HG02870 (cell line): ENCODE results near the gene CNIH3.
A peak's percentile ranks its signal among the peaks of the same experiment; 100 is the strongest.

ENCODE experiments used
- ATAC-seq: cut with Tn5 transposase; IDR thresholded peaks from one replicate; pipeline ENCODE4 v1.9.1; 2021; ENCODE audit warnings: mild to moderate bottlenecking, moderate library complexity; ENCODE audit not compliant: unreplicated experiment

The CNIH3 gene

DNA sequence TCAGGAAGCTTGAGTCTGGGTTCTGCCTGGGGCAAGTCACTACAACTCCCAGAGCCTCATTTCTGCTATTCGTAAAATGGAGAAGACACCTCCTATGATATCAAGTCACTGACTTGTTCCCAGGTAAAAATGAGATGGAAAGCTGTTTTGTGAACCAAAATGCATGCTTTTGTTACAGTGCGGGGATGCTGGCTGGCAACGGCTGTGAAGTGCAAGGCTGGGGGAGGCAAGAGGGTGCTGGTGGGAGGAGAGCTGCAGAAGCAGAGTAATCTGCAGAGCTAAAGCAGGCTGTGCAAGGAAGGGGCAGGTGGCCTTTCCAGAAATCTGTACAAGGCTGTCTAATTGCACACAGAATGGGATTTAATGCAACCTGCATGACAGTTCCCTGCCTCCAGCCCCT, 150.9 kb downstream of the CNIH3 start:
- ATAC-seq: no peak

DNA sequence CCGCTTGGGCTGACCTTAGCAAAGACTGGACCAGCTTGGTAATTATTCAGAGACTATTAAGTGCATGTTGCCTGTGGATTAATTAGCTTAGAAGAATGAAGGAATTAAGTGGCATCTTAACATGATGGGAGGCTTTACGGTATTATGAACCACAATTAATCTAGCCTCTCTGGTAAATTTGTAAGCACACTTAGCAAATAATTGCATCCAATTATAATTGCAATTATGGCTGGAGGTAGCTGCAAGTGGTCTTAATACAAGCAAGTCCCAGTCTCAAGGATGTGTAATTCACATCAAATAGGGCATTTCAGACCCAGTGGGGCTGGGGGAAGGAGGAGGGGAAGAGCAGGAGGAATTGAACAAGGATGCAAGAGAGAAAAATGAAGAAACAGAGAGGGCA, 151.6 kb downstream of the CNIH3 start:
- ATAC-seq: no peak

DNA sequence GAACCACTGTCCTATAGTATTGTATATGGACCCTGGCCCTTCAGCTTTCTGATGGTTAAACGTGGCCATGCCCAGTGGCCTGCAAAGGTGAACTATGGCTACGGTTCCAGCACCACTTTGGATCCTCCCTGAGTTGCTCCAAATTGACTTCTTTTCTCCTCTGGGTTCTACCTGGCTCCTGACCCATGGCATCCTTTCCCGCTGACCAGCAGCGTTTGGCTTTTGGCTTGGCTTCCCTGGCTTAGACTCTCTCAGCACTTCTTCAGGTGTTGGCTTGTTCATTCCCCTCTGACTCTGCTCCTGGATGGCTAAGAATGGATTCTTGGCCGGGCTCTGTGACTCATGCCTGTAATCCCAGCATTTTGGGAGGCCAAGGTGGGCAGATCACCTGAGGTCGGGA, 152.9 kb downstream of the CNIH3 start:
- ATAC-seq: no peak

DNA sequence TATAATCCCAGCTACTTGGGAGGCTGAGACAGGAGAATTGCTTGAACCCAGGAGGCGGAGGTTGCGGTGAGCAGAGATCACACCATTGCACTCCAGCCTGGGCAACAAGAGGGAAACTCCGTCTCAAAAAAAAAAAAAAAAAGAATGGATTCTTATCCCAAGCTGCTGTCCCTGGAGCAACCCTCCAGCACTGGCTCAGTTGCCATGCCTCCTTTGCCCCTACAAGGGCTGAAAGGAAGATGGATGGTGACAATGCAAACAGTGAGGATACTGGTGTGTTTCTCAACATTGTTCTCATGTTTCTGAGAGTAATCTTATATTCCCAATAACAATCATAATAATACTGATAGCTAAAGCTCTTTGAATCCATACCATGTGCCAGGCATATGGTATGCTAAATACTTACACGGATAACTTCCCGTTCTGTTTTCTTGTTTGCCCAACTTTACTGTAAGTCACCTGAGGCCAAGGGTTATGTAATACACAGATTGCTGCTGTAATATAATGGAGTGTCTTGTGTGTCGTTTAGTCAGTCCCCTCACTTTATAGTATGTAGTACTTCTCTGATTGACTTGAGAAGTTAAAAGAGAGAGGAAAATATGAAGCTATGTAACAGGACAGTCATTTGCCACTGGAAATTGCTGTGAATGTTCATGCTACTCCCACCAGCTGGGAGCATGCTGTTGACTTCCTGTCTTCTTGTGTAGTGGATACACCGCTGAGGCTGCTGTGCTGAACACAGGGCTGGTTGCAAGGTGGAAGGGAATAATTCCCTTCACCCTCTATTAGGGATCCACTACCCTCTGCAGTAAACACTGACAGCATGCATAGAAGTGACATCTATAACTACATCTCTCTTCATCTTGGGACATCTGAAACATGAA, 153.6 kb downstream of the CNIH3 start:
- ATAC-seq: no peak

DNA sequence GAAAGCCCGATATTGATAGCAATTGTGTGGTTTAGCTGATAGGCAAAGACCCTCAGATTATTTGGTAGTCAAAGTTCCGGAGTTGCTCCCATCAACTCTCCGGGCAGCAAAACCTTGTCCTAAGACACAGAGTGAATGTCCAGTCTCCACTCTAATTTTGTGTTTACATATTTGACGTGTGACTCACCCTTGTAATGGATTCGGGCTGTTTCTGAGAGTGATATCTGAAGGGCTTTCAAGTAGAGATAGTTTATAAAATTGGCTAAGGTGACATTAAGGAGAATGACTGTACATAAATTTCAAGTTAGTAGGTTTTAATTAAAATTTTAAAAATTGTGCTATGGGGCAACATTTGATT, 154.2 kb downstream of the CNIH3 start:
- ATAC-seq: no peak

DNA sequence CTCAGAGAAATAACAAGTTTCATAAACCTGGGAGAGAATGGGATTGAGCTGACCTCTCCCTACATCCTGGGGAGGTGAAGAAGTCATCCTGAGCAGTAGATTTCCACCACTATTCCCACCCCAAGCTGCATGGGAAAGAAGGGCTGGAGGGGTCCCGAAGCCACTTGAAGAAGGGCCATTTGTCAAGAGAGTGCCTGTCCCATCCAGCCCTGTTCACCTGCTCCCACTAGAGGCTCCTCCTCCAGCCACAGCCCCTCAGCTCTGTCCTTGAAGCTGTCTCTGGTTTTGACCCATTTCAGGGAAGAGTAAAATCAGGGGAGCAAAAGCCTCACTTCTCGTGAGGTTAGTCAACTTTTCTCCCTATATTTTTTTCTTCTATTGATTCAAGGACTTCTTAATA, 157.5 kb downstream of the CNIH3 start:
- no peak for ATAC-seq

DNA sequence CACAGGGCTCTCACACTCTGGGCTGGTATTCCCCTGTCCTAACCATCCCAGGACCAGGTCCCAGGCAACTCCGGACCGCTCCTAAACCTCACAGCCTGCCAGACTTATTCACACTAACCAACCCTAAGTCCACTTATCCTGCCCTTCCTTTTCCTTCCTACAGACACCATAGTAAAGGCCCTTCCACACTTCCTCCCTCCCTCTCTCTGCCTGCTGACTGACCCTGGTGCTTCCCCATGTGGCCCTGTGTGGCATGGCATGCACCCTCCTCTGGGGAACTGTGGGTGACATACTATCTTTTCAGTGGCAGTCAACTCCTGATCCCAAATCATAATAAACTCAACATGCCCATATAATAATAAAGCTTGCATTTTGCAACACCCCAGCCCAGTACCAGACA, 158.3 kb downstream of the CNIH3 start:
- no peak for ATAC-seq

DNA sequence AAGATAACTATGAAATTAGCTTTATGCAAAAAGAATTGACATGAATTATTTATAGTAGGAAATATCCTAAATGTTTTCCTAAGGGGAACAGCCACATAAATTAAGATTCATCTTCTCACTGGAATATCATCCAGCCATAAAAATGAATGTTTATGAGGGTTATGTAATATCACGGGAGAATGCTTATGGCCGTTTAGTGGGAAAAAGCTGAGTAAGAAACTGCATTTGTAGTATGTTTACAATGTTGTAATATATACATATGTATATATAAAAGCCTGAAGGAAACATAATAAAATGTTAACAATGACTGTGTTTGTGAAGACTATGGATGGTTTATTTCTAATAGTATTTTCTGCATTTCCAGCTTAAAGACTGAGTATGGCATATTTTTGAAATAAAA, 161.1 kb downstream of the CNIH3 start:
- ATAC-seq: no peak

DNA sequence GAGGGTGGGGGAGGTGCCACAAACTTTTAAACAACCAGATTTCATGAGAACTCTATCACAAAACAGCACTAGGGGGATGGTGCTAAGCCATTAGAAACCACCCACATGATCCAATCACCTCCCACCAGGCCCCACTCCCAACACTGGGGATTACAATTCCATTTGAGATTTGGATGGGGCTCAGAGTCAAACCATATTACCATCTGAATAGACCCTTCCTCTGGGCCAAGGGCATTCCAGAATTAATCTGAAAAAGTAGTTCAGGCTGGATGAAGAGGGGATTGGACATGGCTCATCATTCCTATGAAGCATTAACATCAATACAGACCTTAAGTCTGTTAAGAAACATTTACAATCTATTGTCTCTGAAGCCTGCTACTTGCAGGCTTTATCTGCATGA, 163.4 kb downstream of the CNIH3 start:
- no peak for ATAC-seq

DNA sequence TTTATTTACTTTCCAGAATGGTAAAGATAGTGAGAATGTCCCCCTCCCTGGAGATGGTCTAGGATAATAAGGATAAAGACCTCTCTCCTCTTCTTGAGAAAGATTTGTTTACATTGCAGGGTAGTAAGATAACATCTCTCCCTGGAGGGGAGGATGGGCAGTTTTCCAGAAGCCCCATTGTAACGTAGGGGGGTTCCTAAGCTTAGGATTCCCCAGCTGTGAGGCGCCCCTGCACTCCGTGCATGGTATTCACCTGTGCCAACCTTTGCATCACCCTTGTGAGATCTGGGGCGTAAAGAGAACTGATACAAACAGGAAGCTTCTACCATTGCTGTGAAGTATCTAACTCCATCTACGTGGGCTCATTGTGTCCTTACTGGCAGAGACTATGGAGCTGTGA, 164.6 kb downstream of the CNIH3 start:
- no peak for ATAC-seq

DNA sequence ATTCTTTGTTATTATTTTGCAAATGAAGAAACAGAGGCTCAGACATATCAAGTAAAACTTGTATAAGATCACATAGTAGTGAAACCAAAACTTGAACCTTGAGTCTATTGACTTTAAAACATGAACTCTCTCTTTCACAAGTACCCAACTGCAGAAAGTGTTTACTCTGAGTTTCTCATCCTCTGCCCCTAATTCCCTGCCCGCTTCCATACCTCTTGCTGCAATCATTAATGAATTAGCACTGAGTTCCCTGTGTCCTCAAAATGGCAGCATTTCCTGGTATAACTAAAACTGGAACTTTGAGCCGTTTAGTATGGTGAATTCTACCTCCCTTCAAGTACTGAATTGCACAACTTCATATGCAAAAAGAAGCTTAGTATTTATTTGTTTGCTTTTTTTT, 165.7 kb downstream of the CNIH3 start:
- ATAC-seq: peak; percentile 63

DNA sequence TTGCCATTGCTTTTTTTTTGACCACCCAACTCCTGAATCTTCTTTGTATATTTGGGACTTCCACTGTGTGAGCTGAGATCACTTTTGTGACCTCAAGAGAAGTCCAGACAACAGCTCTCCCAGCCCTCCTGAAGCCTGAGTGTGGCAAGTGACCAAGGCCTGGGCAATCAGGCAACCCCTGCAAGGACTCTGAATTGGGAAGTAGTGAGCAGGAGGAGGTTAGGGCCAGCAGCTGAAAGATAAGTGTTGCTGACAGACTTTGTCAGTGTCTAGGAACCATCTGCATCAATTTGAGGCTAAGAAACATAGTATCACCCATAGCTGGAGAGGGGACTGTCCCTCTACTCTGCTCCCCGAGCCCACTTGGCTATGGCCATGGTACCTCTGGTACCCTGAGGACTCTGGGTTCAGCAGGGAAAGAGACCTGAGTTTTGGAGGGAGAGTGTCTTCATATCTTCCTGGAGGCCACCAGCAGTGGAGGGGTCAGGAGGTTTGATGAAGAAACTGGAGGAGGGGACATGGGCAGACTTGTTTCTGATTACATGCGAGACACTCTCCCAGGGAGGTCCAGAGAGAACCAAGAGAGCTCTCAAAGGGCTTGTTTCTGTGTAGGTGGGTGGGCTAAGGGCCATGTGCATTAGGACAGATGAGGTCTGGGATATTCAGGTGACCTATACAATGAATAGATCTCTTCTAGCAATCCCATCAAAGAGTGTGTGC, 166.3 kb downstream of the CNIH3 start:
- ATAC-seq: peak; percentile 3

DNA sequence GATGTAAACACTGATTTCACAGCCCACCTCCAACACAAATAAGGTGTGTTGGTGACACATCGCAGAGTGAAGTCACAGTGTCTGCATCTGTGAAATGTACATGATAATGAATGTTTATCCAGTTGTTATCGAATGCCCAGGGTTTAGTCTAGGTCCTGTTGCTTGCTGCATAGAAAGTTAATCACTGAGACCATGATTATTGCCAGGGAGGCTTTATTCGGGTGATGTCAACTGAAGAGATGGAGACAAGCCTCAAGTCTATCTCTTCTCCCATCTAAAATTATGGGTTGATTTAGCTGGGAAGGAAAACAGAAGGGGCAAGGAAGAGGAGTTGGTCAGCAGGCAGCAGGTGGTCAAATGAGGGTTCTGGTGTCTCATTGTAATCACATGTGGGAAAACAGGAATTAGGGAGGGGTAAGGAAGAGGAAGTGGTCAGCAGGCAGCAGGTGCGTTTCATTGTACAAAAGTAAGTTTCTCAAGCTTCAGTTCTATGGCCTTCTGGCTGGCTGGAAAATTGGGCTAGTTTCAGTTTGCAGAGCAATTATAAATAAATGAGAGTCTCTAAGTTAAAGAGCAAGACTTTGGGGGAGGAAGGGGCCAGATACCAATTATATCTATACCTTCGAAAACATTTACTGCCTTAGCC, 167.0 kb downstream of the CNIH3 start:
- peak; percentile 55 for ATAC-seq

DNA sequence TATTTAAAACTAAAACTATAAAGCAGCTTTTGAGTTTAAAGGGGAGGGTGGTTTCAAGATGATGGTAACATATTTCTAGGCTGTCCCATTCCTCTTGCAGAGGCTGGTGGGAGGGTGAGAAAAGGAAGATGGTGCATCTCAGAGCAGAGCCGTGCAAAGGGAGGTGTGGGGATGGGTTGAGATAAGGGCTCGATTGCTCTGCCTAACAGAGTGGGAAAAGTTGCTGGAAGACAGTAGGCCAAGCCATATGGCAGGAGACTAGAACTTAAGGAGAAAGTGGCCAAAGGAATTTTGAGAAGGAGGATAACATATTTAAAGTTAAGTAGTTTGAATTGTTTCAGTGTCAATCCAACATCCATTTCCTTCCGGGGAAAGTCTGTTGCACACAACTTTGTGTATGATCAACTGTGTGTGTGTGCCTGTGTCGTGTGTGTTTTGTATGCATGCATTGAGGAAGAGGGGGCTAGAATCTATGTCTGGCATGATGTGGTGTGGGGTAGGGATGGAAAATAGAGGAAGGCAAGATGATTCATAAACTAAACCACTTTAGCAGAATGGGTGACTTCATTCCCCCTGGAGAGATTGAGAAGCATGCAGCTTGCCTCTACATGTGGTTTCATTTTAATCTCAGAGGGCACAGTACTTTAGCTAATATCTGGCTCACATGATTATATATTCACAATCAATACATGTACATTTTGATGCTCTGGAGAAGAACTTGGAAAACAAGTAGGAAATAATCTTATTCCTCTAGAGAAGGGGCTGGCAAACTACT, 168.3 kb downstream of the CNIH3 start:
- ATAC-seq: no peak

DNA sequence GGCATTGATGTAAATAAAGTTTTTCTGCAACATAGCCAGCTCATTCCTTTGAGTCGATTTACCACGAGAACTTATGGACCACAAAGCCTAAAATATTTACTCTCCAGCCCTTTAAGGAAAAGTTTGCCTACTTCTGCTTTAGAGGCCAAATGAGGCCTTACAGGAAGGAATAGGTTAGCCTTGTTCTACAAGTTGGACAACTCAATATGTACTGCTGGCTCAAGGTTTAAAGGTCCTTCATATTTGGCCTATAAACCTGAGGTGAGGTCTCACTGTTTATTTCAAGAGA, 168.9 kb downstream of the CNIH3 start:
- ATAC-seq: no peak

DNA sequence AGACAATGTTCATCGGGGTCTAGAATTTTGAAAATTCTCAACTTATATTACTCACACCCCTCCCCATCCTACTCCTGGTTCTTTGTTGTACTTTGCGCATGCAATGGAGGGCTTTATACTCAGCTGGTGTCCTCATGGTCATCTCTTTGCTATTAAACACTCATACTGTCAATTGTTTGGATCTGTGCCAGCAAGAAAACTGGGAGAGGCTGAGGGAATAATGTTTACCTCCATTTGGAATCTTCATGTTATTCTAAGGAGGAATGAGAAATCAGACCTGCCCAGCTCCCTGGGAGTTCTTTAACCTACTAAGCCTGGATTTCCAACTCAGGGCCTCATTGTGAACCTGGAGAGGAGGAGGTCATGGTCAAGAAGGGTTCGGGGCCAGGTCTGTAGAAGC, 169.5 kb downstream of the CNIH3 start:
- ATAC-seq: no peak

DNA sequence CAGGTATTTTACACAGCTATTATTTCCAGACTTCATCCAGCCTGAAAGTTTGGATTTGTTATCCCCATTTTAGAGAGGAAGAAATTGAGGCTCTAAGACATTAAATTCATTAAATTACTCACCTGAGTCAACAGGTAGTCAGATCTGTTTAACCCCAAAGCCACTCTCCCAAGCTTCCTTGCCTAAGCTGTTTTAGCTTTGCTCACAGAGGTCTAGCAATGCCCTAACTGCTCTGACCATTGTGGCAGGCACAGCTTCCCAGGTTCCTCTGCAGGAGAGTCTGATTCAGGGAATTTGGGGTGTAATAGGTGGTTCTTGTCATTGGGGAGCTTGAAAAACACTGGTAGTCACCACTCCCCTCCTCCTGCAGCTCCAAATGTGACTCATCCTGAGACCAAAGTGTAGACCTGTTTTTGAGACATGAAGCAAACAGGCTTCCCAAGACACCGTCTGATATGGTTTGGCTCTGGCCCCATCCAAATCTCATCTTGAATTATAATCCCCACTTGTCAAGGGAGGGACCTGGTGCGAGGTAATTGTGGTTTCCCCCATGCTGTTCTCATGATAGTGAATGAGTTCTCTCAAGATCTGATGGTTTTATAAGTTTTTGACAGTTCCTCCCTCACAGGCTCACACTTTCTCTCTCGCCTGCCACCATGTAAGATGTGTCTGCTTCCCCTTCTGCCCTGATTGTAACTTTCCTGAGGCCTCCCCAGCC, 170.6 kb downstream of the CNIH3 start:
- no peak for ATAC-seq

DNA sequence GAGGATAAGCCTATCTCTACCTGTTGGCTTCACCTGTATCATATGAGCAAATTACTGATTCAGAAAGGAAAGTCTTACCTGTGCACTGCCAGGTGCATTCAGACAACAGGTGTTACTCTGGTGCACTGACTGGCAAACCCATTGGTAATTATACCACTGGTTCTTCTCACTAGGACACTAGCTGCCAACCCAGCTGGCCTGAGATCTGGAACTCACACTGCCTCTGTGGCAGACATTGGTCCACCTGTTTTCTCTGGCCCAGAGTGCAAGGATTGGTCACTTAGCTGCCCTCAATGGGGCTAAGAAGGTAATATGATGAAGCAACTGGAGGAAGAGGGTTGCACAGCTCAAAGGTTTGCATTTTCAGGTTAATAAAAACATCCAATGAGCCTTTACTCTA, 173.2 kb downstream of the CNIH3 start:
- ATAC-seq: no peak
